Upper lobe of left lung (tissue), 4 donors: ENCODE measurements around the gene VAPA.

Experiments used
- CTCF ChIP-seq, 6 experiments: fragments of 450-650 bp in 4 of 6; fragments of 200-600 bp in 2 of 6; sonication (generic) in 2 of 6; IDR thresholded peaks; one replicate each; pipeline ENCODE4 v1.5.1; 2016 to 2019; ENCODE audit warnings: antibody characterized with exemption in 6 of 6
- POLR2A ChIP-seq, 4 donors: fragments of 450-650 bp; IDR thresholded peaks; one replicate each; pipeline ENCODE4 v1.5.1; 2016 to 2017; ENCODE audit warnings: antibody characterized with exemption in 4 of 4, mild to moderate bottlenecking in 2 of 4
- POLR2AphosphoS5 ChIP-seq, 2 donors: sonication (generic); formaldehyde crosslinking; IDR thresholded peaks; one replicate each; pipeline ENCODE4 v1.5.1; 2017; ENCODE audit warnings: antibody characterized with exemption in 2 of 2

- no peak for TF ChIP-seq CTCF (IDR thresholded peaks at IDR 0.05)
- no peak for TF ChIP-seq POLR2A (IDR thresholded peaks at IDR 0.05)
- TF ChIP-seq POLR2AphosphoS5 (IDR thresholded peaks at IDR 0.05) = no peak
Observed at GRCh38 chr18:9974279-9974915, 60.6 kb downstream of the VAPA start.
